SK-N-SH (cell line): ENCODE data around the gene ERI2.

Source experiments
- CTCF ChIP-seq: fragments of 200-600 bp; sonication (generic); IDR thresholded peaks from 2 replicates; pipeline ENCODE4 v1.6.1; 2017; ENCODE audit warnings: antibody characterized with exemption, mild to moderate bottlenecking, moderate library complexity
- EP300 ChIP-seq, 2 experiments: IDR thresholded peaks; 2 replicates each; pipeline versions ENCODE4 v1.4.0 to v1.6.1; 2012; ENCODE audit warnings: borderline replicate concordance in 1 of 2, low read depth in 1 of 2, low read length in 1 of 2
- FOXM1 ChIP-seq: IDR thresholded peaks from 2 replicates; pipeline ENCODE4 v1.4.0; 2012; ENCODE audit warnings: low read depth, mild to moderate bottlenecking
- IRF3 ChIP-seq: fragments of 150-350 bp; IDR thresholded peaks from 2 replicates; pipeline ENCODE4 v1.6.1; 2016; ENCODE audit warnings: mild to moderate bottlenecking, low read depth, low read length
- POLR2AphosphoS5 ChIP-seq: IDR thresholded peaks from 2 replicates; pipeline ENCODE4 v1.6.1; 2012; ENCODE audit warnings: low read depth, low read length
- RAD21 ChIP-seq: IDR thresholded peaks from 2 replicates; pipeline ENCODE4 v1.6.1; 2012; ENCODE audit warnings: mild to moderate bottlenecking, low read length
- REST ChIP-seq: IDR thresholded peaks from 2 replicates; pipeline ENCODE4 v1.6.1; 2012; ENCODE audit warnings: mild to moderate bottlenecking, low read depth, low read length, moderate library complexity
- RFX5 ChIP-seq: IDR thresholded peaks from 2 replicates; pipeline ENCODE4 v1.6.1; 2012; ENCODE audit warnings: mild to moderate bottlenecking, improper control_type of control experiment, low read length
- RXRA ChIP-seq: IDR thresholded peaks from 2 replicates; pipeline ENCODE4 v1.4.0; 2012; ENCODE audit warnings: low read depth, mild to moderate bottlenecking, borderline replicate concordance
- SIN3A ChIP-seq: IDR thresholded peaks from 2 replicates; pipeline ENCODE4 v1.6.1; 2012; ENCODE audit warnings: low read depth, mild to moderate bottlenecking, low read length, moderate library complexity, borderline replicate concordance
- TAF1 ChIP-seq: IDR thresholded peaks from 2 replicates; pipeline ENCODE4 v1.6.1; 2012; ENCODE audit warnings: low read depth, mild to moderate bottlenecking, low read length, moderate library complexity, borderline replicate concordance
- ZBTB33 ChIP-seq: IDR thresholded peaks from 2 replicates; pipeline ENCODE4 v1.4.0; 2012; ENCODE audit warnings: low read depth, borderline replicate concordance
- TF ChIP-seq, protein P1 (sequence below): IDR thresholded peaks from 2 replicates; pipeline ENCODE4 v1.4.0; 2012; ENCODE audit warnings: low read depth, borderline replicate concordance
- TF ChIP-seq, protein P2 (sequence below): fragments of 150-350 bp; IDR thresholded peaks from 2 replicates; pipeline ENCODE4 v1.6.1; 2017; ENCODE audit warnings: antibody characterized with exemption, low read length, low read depth, borderline replicate concordance

DNA sequence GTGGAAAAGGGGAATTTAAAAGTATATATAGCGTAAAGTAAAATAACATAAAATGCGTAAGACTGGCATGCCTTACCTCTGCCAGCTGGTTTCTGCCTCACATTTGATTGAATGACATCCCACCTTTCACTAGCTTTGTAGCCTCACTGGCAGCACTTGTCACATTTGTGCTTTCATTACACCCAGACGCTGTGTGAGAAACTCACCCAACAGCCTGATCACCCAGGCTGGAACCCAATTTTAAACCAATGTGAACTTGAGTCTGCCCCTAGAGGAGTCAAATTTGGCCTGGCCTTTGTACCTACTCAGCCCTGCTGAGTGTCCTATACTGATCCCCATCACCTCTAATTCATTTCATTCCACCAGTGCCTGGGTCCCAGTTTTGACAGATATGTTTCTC is 59.8 kb downstream of the ERI2 start:
- no peak for TF ChIP-seq CTCF
- no peak for TF ChIP-seq POLR2AphosphoS5
- TF ChIP-seq REST = no peak
- TF ChIP-seq TAF1 = no peak
- no peak for TF ChIP-seq ZBTB33
- TF ChIP-seq, protein P1, sequence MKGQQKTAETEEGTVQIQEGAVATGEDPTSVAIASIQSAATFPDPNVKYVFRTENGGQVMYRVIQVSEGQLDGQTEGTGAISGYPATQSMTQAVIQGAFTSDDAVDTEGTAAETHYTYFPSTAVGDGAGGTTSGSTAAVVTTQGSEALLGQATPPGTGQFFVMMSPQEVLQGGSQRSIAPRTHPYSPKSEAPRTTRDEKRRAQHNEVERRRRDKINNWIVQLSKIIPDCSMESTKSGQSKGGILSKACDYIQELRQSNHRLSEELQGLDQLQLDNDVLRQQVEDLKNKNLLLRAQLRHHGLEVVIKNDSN = no peak
- no peak for TF ChIP-seq EP300 (IDR thresholded peaks at IDR 0.05; ENCODE audit: borderline replicate concordance in 1 of 2, low read depth in 1 of 2, low read length in 1 of 2)
- TF ChIP-seq RAD21 = no peak
- TF ChIP-seq RXRA = no peak
- no peak for TF ChIP-seq FOXM1
- TF ChIP-seq SIN3A = no peak
- TF ChIP-seq, protein P2, sequence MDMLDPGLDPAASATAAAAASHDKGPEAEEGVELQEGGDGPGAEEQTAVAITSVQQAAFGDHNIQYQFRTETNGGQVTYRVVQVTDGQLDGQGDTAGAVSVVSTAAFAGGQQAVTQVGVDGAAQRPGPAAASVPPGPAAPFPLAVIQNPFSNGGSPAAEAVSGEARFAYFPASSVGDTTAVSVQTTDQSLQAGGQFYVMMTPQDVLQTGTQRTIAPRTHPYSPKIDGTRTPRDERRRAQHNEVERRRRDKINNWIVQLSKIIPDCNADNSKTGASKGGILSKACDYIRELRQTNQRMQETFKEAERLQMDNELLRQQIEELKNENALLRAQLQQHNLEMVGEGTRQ = no peak
- no peak for TF ChIP-seq IRF3
- TF ChIP-seq RFX5 = no peak
